H9 (cell line): ENCODE measurements around the gene ATAD2B. TPM values are rescaled to one million over a fixed set of nuclear protein-coding genes. Genes with fewer than 3 reads are reported as not detected.

ENCODE experiments used
- DNase-seq: peaks from one replicate; pipeline ENCODE4 v3.0.0-alpha.2; 2017
- H2AFZ ChIP-seq: one replicate; pipeline ENCODE4 v1.6.1; 2013; ENCODE audit warnings: mild to moderate bottlenecking, low read length, control low read depth, moderate library complexity
- H2AK5ac ChIP-seq: 2 replicates; pipeline ENCODE4 v1.6.1; 2013; ENCODE audit warnings: low read length, control low read depth, mixed read lengths; ENCODE audit not compliant: insufficient read length
- H2BK120ac ChIP-seq: one replicate; pipeline ENCODE4 v1.6.1; 2013; ENCODE audit warnings: low read depth, mild to moderate bottlenecking, low read length, control low read depth, inconsistent platforms; ENCODE audit not compliant: poor library complexity, severe bottlenecking
- H2BK12ac ChIP-seq: 2 replicates; pipeline ENCODE4 v1.6.1; 2013; ENCODE audit warnings: low read length, control low read depth, mixed read lengths, low read depth; ENCODE audit not compliant: insufficient read length
- H2BK15ac ChIP-seq: 2 replicates; pipeline ENCODE4 v1.6.1; 2013; ENCODE audit warnings: low read depth, low read length, control low read depth
- H2BK20ac ChIP-seq: one replicate; pipeline ENCODE4 v1.6.1; 2013; ENCODE audit warnings: low read depth, mild to moderate bottlenecking, low read length, control low read depth, inconsistent platforms; ENCODE audit not compliant: poor library complexity, severe bottlenecking
- H2BK5ac ChIP-seq: 2 replicates; pipeline ENCODE4 v1.6.1; 2013; ENCODE audit warnings: low read length, control low read depth, mixed read lengths; ENCODE audit not compliant: insufficient read length
- H3K14ac ChIP-seq: 2 replicates; pipeline ENCODE4 v1.6.1; 2013; ENCODE audit warnings: low read length, control low read depth; ENCODE audit not compliant: insufficient read depth
- H3K18ac ChIP-seq: 2 replicates; pipeline ENCODE4 v1.6.1; 2013; ENCODE audit warnings: low read depth, mild to moderate bottlenecking, mixed read lengths, low read length, control low read depth; ENCODE audit not compliant: insufficient read length
- H3K23ac ChIP-seq: 2 replicates; pipeline ENCODE4 v1.6.1; 2013; ENCODE audit warnings: low read length, control low read depth, mixed read lengths, low read depth; ENCODE audit not compliant: insufficient read length
- H3K23me2 ChIP-seq: 2 replicates; pipeline ENCODE4 v1.6.1; 2013; ENCODE audit warnings: low read depth, mild to moderate bottlenecking, mixed read lengths, low read length, control low read depth; ENCODE audit not compliant: insufficient read length, poor library complexity, severe bottlenecking
- H3K27ac ChIP-seq: 2 replicates; pipeline ENCODE4 v1.5.1; 2013; ENCODE audit warnings: low read length, control low read depth, mixed read lengths, low read depth; ENCODE audit not compliant: insufficient read length
- H3K27me3 ChIP-seq: 2 replicates; pipeline ENCODE4 v1.6.1; 2013; ENCODE audit warnings: low read length, control low read depth, inconsistent platforms; ENCODE audit not compliant: insufficient read depth
- H3K4ac ChIP-seq: 2 replicates; pipeline ENCODE4 v1.6.1; 2013; ENCODE audit warnings: low read depth, mild to moderate bottlenecking, control low read depth, inconsistent platforms, low read length, moderate library complexity
- H3K4me1 ChIP-seq: 2 replicates; pipeline ENCODE4 v1.6.1; 2013; ENCODE audit warnings: low read length, control low read depth, inconsistent platforms; ENCODE audit not compliant: insufficient read depth
- H3K4me2 ChIP-seq: 2 replicates; pipeline ENCODE4 v1.6.1; 2013; ENCODE audit warnings: low read length, control low read depth, mixed read lengths; ENCODE audit not compliant: insufficient read length, insufficient read depth
- H3K56ac ChIP-seq: 2 replicates; pipeline ENCODE4 v1.6.1; 2013; ENCODE audit warnings: low read depth, mild to moderate bottlenecking, mixed read lengths, low read length, control low read depth; ENCODE audit not compliant: insufficient read length
- H3K79me1 ChIP-seq: 2 replicates; pipeline ENCODE4 v1.6.1; 2013; ENCODE audit warnings: low read depth, mild to moderate bottlenecking, moderate library complexity, low read length, control low read depth, inconsistent platforms; ENCODE audit not compliant: insufficient read depth, poor library complexity, severe bottlenecking
- H3K79me2 ChIP-seq: 2 replicates; pipeline ENCODE4 v1.6.1; 2013; ENCODE audit warnings: low read length, control low read depth, inconsistent platforms; ENCODE audit not compliant: insufficient read depth
- H3K9ac ChIP-seq: 2 replicates; pipeline ENCODE4 v1.6.1; 2013; ENCODE audit warnings: low read length, control low read depth, mixed read lengths; ENCODE audit not compliant: insufficient read length; ENCODE audit errors: extremely low read depth
- H3K9me3 ChIP-seq: one replicate; pipeline ENCODE4 v1.6.1; 2013; ENCODE audit warnings: low read depth, low read length, inconsistent platforms; ENCODE audit not compliant: control insufficient read depth
- H3T11ph ChIP-seq: one replicate; pipeline ENCODE4 v1.6.1; 2013; ENCODE audit warnings: mild to moderate bottlenecking, low read length, control low read depth, inconsistent platforms
- H4K20me1 ChIP-seq: one replicate; pipeline ENCODE4 v1.6.1; 2013; ENCODE audit not compliant: control insufficient read depth, insufficient read length, insufficient read depth
- H4K5ac ChIP-seq: 2 replicates; pipeline ENCODE4 v1.6.1; 2013; ENCODE audit warnings: low read depth, mild to moderate bottlenecking, mixed read lengths, low read length, control low read depth; ENCODE audit not compliant: insufficient read length
- H4K8ac ChIP-seq: replicated peaks from 2 replicates; pipeline ENCODE4 v1.6.1; 2013; ENCODE audit warnings: low read length, control low read depth, mixed read lengths, low read depth; ENCODE audit not compliant: insufficient read length
- H4K91ac ChIP-seq: 2 replicates; pipeline ENCODE4 v1.6.1; 2013; ENCODE audit warnings: low read depth, mild to moderate bottlenecking, moderate library complexity, mixed read lengths, low read length, control low read depth; ENCODE audit not compliant: insufficient read length
- H3K27ac Mint-ChIP-seq, 3 experiments: 2 replicates in 2 of 3; 3 replicates in 1 of 3; pipeline ENCODE4 v1.8.0; 2020 to 2021; ENCODE audit warnings: mixed read lengths in 3 of 3, mild to moderate bottlenecking in 1 of 3, moderate library complexity in 1 of 3
- H3K27me3 Mint-ChIP-seq: 2 replicates; pipeline ENCODE4 v1.8.0; 2021; ENCODE audit warnings: low read depth, mild to moderate bottlenecking, moderate library complexity, mixed read lengths
- H3K36me3 Mint-ChIP-seq, 3 experiments: 2 replicates in 2 of 3; 3 replicates in 1 of 3; pipeline ENCODE4 v1.8.0; 2020 to 2021; ENCODE audit warnings: low read depth in 3 of 3, mixed read lengths in 3 of 3; ENCODE audit not compliant: insufficient read depth in 1 of 3
- H3K4me1 Mint-ChIP-seq, 2 experiments: 2 replicates each; pipeline ENCODE4 v1.8.0; 2020; ENCODE audit warnings: mixed read lengths in 2 of 2
- H3K4me3 Mint-ChIP-seq, 2 experiments: 2 replicates in 1 of 2; 3 replicates in 1 of 2; pipeline ENCODE4 v1.8.0; 2020 to 2021; ENCODE audit warnings: mild to moderate bottlenecking in 2 of 2, mixed read lengths in 2 of 2, moderate library complexity in 1 of 2
- H3K9me3 Mint-ChIP-seq, 2 experiments: 2 replicates in 1 of 2; 3 replicates in 1 of 2; pipeline ENCODE4 v1.8.0; 2020; ENCODE audit warnings: mild to moderate bottlenecking in 2 of 2, mixed read lengths in 2 of 2, moderate library complexity in 1 of 2
- CTCF ChIP-seq: fragments of 200-600 bp; sonication (generic); conservative IDR thresholded peaks from 3 replicates; pipeline ENCODE4 v1.8.0; 2021; ENCODE audit warnings: antibody characterized with exemption, mild to moderate bottlenecking
- WGBS: extraction: QIAGEN DNeasy Blood & Tissue Kit; methylation state at CpG from one replicate; pipeline ENCODE4 v1.1.7; 2013; ENCODE audit warnings: missing lambda C conversion rate, low lambda C conversion rate, mixed read lengths; ENCODE audit not compliant: insufficient read length; ENCODE audit errors: extremely low coverage; 5-methylcytosine and 5-hydroxymethylcytosine counted together
- total RNA-seq: library from RNA; stranded (reverse); gene quantifications from 2 replicates; pipeline ENCODE4 v1.2.1, GENCODE V29; 2021

Gene ATAD2B
- total RNA-seq, 1 experiment from 2014 or later: 21.4 TPM

DNA sequence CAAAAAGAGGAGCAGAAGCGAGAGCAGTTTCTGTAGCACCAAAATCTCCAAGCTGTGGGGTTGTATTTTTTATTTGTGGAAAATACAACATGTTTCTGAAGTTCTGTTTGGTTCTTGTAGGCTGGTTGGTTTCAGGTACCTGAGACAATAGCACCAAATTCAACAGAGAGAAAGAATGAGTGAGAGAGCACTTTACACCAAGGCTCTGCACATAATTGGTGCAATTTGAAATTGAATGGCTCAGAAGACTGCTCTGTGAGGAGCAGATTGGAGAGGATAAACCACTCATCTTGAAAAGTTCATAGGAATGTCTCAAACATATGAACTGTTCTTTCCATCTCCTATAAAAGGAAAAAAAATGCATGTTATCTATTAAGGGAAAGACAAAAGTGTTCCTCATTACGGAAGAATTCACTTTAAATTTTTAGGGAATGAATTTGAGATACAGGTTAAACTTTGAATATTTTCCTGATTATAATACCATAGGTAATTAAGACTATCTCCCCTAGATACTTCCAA is 175.1 kb downstream of the ATAD2B start:
- peaks cover 33 to 49% of the 10 kb centered on the region in 2 experiments for H3K4me1 Mint-ChIP-seq
- peak overlapping the region in 1 of 2 experiments; percentile 51; a peak in 3 of 5 replicates for H3K4me3 Mint-ChIP-seq
- peaks cover 0 to 5% (median 0%) of the 10 kb centered on the region in 3 experiments; a peak in 4 of 7 replicates for H3K36me3 Mint-ChIP-seq
- Histone ChIP-seq H2AK5ac (no peak overlapping the region), H2BK15ac (no peak overlapping the region), H3K27ac (no peak overlapping the region), H3K14ac (no peak overlapping the region), H2AFZ (no peak overlapping the region), H3T11ph (no peak overlapping the region), H2BK5ac (no peak overlapping the region), H2BK20ac (no peak overlapping the region), H3K9ac (no peak overlapping the region), H3K79me2 (no peaks in the 10 kb centered on the region), H3K27me3 (no peaks in the 10 kb centered on the region), H4K20me1 (no peaks in the 10 kb centered on the region), H3K79me1 (no peaks in the 10 kb centered on the region), H3K4me1 (no peaks in the 10 kb centered on the region; the same call in 1 of the 2 replicates), H4K5ac (no peak overlapping the region), H2BK120ac (no peak overlapping the region), H4K8ac (no peak overlapping the region), H3K56ac (no peak overlapping the region), H3K4ac (no peak overlapping the region), H3K18ac (no peak overlapping the region), H4K91ac (no peak overlapping the region), H2BK12ac (no peak overlapping the region), H3K4me2 (peak overlapping the region; percentile 14), H3K23me2 (no peaks in the 10 kb centered on the region), H3K23ac (no peak overlapping the region), H3K9me3 (no peaks in the 10 kb centered on the region)
- no peaks in the 10 kb centered on the region for H3K9me3 Mint-ChIP-seq
- no CpG with 5 or more reads among the region's 2 CpGs for WGBS
- DNase-seq: no peak
- H3K27me3 Mint-ChIP-seq: no peaks in the 10 kb centered on the region
- TF ChIP-seq CTCF: no peak
- peak overlapping the region; percentile 71 to 96 (median 86); a peak in 5 of 7 replicates for H3K27ac Mint-ChIP-seq
